Neural progenitor cell (in vitro differentiated cells): ENCODE data around the gene FASLG.

Source experiments
- EZH2phosphoT487 ChIP-seq: fragments of 200-600 bp; sonication (generic); IDR thresholded peaks from 2 replicates; pipeline ENCODE4 v1.6.1; 2017; ENCODE audit warnings: antibody characterized with exemption
- TF ChIP-seq, protein P1 (sequence below): fragments of 200-600 bp; sonication (generic); IDR thresholded peaks from 2 replicates; pipeline ENCODE4 v1.5.1; 2017; ENCODE audit warnings: antibody characterized with exemption, mild to moderate bottlenecking

DNA sequence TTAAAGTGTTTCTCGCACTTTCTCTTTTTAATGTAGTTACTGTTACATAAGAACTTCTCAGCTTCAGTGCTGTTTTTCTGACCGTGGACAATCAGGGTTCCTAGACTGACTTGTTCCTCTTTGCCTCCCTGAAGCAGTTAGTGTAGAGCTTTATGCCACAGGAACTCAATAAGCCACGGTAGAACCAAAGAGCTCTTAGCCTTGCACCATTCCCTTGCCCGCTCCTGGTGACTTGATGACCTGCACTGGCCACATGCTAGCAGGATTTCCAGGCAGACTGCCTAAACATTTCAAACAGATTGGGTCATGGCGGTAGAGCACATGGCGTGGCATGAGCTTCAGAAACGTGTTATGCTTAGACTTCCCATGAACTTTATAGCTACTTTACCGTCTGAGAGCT lies 18.8 kb upstream of the FASLG start:
- TF ChIP-seq, protein P1, sequence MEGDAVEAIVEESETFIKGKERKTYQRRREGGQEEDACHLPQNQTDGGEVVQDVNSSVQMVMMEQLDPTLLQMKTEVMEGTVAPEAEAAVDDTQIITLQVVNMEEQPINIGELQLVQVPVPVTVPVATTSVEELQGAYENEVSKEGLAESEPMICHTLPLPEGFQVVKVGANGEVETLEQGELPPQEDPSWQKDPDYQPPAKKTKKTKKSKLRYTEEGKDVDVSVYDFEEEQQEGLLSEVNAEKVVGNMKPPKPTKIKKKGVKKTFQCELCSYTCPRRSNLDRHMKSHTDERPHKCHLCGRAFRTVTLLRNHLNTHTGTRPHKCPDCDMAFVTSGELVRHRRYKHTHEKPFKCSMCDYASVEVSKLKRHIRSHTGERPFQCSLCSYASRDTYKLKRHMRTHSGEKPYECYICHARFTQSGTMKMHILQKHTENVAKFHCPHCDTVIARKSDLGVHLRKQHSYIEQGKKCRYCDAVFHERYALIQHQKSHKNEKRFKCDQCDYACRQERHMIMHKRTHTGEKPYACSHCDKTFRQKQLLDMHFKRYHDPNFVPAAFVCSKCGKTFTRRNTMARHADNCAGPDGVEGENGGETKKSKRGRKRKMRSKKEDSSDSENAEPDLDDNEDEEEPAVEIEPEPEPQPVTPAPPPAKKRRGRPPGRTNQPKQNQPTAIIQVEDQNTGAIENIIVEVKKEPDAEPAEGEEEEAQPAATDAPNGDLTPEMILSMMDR, result no peak
- TF ChIP-seq EZH2phosphoT487, result no peak
